HCT116 (cell line): ENCODE data around the gene VIT. TPM values are rescaled to one million over a fixed set of nuclear protein-coding genes. Genes with fewer than 3 reads are reported as not detected.

Experiments
- ATAC-seq: fragments of 200-7000 bp; cut with Tn5 transposase; 2 replicates; pipeline ENCODE4 v1.9.1; 2020; ENCODE audit warnings: mild to moderate bottlenecking, moderate library complexity
- BruUV-seq: library from RNA; stranded (reverse); fragments of 400-500 nt; replicated peaks from 2 replicates; lab custom pipeline; 2021; lab: Mats Ljungman, UMichigan
- CTCF ChIA-PET: fragments of 300-600 bp; sonication (Branson Sonifier 250); formaldehyde crosslinking; loops from one replicate; lab custom pipeline; 2021; ENCODE audit warnings: antibody characterized with exemption; lab: Charles Lee
- POLR2A ChIA-PET: fragments of 300-600, 350-600 bp; sonication (Branson Sonifier 250); formaldehyde crosslinking; loops from one replicate; lab custom pipeline; 2021; ENCODE audit warnings: antibody characterized with exemption; lab: Charles Lee
- RAD21 ChIA-PET, 2 experiments: fragments of 300-600 bp; sonication (Branson Sonifier 250); formaldehyde crosslinking; loops; one replicate each; lab custom pipeline; 2023; ENCODE audit warnings: low total read pairs in 2 of 2; ENCODE audit not compliant: uncharacterized antibody in 2 of 2, unreplicated experiment in 2 of 2, low non-redundant PET in 1 of 2; lab: Charles Lee
- DNase-seq: peaks from one replicate; pipeline ENCODE4 v3.0.0-alpha.2; 2010; ENCODE audit warnings: low read depth, low spot score
- H2AFZ ChIP-seq: fragments of 200-600 bp; shearing (Covaris generic), sonication (generic); 2 replicates; pipeline ENCODE4 v1.6.1; 2017; ENCODE audit warnings: low read depth, mixed run types, mixed read lengths, antibody characterized with exemption, low read length; ENCODE audit not compliant: poor library complexity, severe bottlenecking
- H3K27ac ChIP-seq: 2 replicates; pipeline ENCODE4 v1.5.1; 2012; ENCODE audit warnings: low read depth, low read length
- H3K27me3 ChIP-seq: fragments of 200-600 bp; sonication (generic); 2 replicates; pipeline ENCODE4 v1.6.1; 2016; ENCODE audit warnings: mixed run types, low read length, mixed read lengths; ENCODE audit not compliant: insufficient read depth
- H3K36me3 ChIP-seq, 2 experiments: fragments of 200-500 bp in 1 of 2; fragments of 200-600 bp in 1 of 2; sonication (Bioruptor generic) in 1 of 2; sonication (generic) in 1 of 2; 2 replicates each; pipeline versions ENCODE4 v1.5.1 to v1.6.1; 2014 to 2016; ENCODE audit warnings: low read length in 2 of 2, inconsistent platforms in 1 of 2, mixed read lengths in 1 of 2, mixed run types in 1 of 2; ENCODE audit not compliant: insufficient read depth in 2 of 2, control insufficient read depth in 1 of 2
- H3K4me1 ChIP-seq, 2 experiments: fragments of 200-600 bp in 1 of 2; sonication (generic) in 1 of 2; 2 replicates each; pipeline versions ENCODE4 v1.5.1 to v1.6.1; 2012 to 2017; ENCODE audit warnings: low read length in 2 of 2, inconsistent platforms in 1 of 2, mild to moderate bottlenecking in 1 of 2, mixed read lengths in 1 of 2, mixed run types in 1 of 2, moderate library complexity in 1 of 2; ENCODE audit not compliant: insufficient read depth in 2 of 2, control insufficient read depth in 1 of 2
- H3K4me2 ChIP-seq: fragments of 200-600 bp; sonication (generic); 2 replicates; pipeline ENCODE4 v1.6.1; 2017; ENCODE audit warnings: mixed run types, low read length, mixed read lengths
- H3K4me3 ChIP-seq, 2 experiments: fragments of 200-600 bp in 1 of 2; sonication (generic) in 1 of 2; replicated peaks in 1 of 2; 2 replicates each; pipeline ENCODE4 v1.5.1; 2011 to 2016; ENCODE audit warnings: low read length in 2 of 2, control low read depth in 1 of 2, low read depth in 1 of 2, mild to moderate bottlenecking in 1 of 2, mixed read lengths in 1 of 2, mixed run types in 1 of 2
- H3K79me2 ChIP-seq: fragments of 200-600 bp; sonication (generic); 2 replicates; pipeline ENCODE4 v1.6.1; 2017; ENCODE audit warnings: mild to moderate bottlenecking, mixed run types, low read length, moderate library complexity, mixed read lengths; ENCODE audit not compliant: insufficient read depth
- H3K9ac ChIP-seq: fragments of 200-600 bp; sonication (generic); 2 replicates; pipeline ENCODE4 v1.6.1; 2016; ENCODE audit warnings: low read length, mixed read lengths
- H3K9me2 ChIP-seq: fragments of 200-600 bp; sonication (generic), shearing (Covaris generic); 2 replicates; pipeline ENCODE4 v1.6.1; 2017; ENCODE audit warnings: mixed run types, mild to moderate bottlenecking, moderate library complexity; ENCODE audit not compliant: insufficient read depth
- H3K9me3 ChIP-seq, 2 experiments: fragments of 200-500 bp in 1 of 2; fragments of 200-600 bp in 1 of 2; sonication (Bioruptor generic) in 1 of 2; sonication (generic) in 1 of 2; 2 replicates each; pipeline ENCODE4 v1.6.1; 2014 to 2017; ENCODE audit warnings: low read length in 2 of 2, mixed read lengths in 2 of 2, inconsistent platforms in 1 of 2, low read depth in 1 of 2, mild to moderate bottlenecking in 1 of 2, mixed run types in 1 of 2, moderate library complexity in 1 of 2; ENCODE audit not compliant: control insufficient read depth in 1 of 2, insufficient read depth in 1 of 2
- H4K20me1 ChIP-seq: fragments of 200-600 bp; sonication (generic), shearing (Covaris generic); 2 replicates; pipeline ENCODE4 v1.6.1; 2017; ENCODE audit warnings: mixed run types, mild to moderate bottlenecking, moderate library complexity; ENCODE audit not compliant: insufficient read depth
- ELF1 ChIP-seq: IDR thresholded peaks from 2 replicates; pipeline ENCODE4 v1.6.1; 2012; ENCODE audit warnings: low read depth, borderline replicate concordance
- POLR2AphosphoS5 ChIP-seq: IDR thresholded peaks from 2 replicates; pipeline ENCODE4 v1.6.1; 2011; ENCODE audit warnings: mild to moderate bottlenecking, low read depth, low read length, moderate library complexity
- RAD21 ChIP-seq: IDR thresholded peaks from 2 replicates; pipeline ENCODE4 v1.6.1; 2012; ENCODE audit warnings: low read depth, mild to moderate bottlenecking
- SRF ChIP-seq: IDR thresholded peaks from 2 replicates; pipeline ENCODE4 v1.6.1; 2012; ENCODE audit warnings: low read depth
- intact Hi-C: fragments of 100-400 bp; cut with micrococcal nuclease; formaldehyde crosslinking; loops from 2 replicates; pipeline ENCODE4 v1.10.0; 2022
- total RNA-seq: library from RNA; stranded (reverse); gene quantifications from one replicate; pipeline ENCODE4 v1.2.1, GENCODE V29; 2021; ENCODE audit not compliant: unreplicated experiment
- TF ChIP-seq, protein P1 (sequence below), 3 experiments: fragments of 200-600 bp in 1 of 3; sonication (generic) in 1 of 3; IDR thresholded peaks in 2 of 3; conservative IDR thresholded peaks in 1 of 3; 2 replicates each; pipeline ENCODE4 v1.5.1; 2012 to 2017; ENCODE audit warnings: low read depth in 2 of 3, low read length in 2 of 3, antibody characterized with exemption in 1 of 3, borderline replicate concordance in 1 of 3, control low read depth in 1 of 3, mild to moderate bottlenecking in 1 of 3, mixed read lengths in 1 of 3, mixed run types in 1 of 3, moderate library complexity in 1 of 3; ENCODE audit not compliant: insufficient read depth in 1 of 3
- TF ChIP-seq, protein P2 (sequence below): IDR thresholded peaks from 2 replicates; pipeline ENCODE4 v1.6.1; 2012
- TF ChIP-seq, protein P3 (sequence below): IDR thresholded peaks from 2 replicates; pipeline ENCODE4 v1.6.1; 2012; ENCODE audit warnings: low read depth

The VIT gene
- total RNA-seq, 1 experiment from 2014 or later = not detected

DNA sequence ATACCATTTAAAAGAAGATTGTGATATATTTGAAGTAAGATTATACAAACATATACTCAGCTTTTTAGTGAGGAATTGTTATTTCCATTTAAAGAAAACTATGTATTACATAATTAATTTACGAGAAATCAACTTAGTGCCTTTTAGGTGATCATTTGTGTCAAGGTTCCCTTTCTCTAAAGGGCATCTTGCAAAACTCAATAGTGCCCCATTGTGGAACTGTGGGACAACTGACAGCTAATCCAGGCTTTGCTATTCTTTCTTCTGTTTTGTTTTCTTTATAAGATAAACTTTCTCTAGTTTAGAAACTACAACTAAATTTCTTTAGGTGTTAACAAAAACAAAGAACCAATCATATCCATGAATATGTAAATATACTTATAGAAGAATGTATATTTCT lies 24.3 kb upstream of the VIT start:
- Histone ChIP-seq H4K20me1 (no peaks in the 10 kb centered on the region), H3K36me3 (no peaks in the 10 kb centered on the region), H3K9me3 (no peaks in the 10 kb centered on the region), H3K9ac (no peak overlapping the region), H3K4me1 (no peaks in the 10 kb centered on the region), H3K79me2 (no peaks in the 10 kb centered on the region), H3K4me3 (no peak overlapping the region), H2AFZ (no peak overlapping the region), H3K4me2 (no peak overlapping the region), H3K27me3 (no peaks in the 10 kb centered on the region), H3K9me2 (no peaks in the 10 kb centered on the region), H3K27ac (no peak overlapping the region)
- no TSS peak for BruUV-seq
- RAD21 ChIA-PET = no interaction called here
- peak; percentile 74 for ATAC-seq
- TF ChIP-seq, protein P1, sequence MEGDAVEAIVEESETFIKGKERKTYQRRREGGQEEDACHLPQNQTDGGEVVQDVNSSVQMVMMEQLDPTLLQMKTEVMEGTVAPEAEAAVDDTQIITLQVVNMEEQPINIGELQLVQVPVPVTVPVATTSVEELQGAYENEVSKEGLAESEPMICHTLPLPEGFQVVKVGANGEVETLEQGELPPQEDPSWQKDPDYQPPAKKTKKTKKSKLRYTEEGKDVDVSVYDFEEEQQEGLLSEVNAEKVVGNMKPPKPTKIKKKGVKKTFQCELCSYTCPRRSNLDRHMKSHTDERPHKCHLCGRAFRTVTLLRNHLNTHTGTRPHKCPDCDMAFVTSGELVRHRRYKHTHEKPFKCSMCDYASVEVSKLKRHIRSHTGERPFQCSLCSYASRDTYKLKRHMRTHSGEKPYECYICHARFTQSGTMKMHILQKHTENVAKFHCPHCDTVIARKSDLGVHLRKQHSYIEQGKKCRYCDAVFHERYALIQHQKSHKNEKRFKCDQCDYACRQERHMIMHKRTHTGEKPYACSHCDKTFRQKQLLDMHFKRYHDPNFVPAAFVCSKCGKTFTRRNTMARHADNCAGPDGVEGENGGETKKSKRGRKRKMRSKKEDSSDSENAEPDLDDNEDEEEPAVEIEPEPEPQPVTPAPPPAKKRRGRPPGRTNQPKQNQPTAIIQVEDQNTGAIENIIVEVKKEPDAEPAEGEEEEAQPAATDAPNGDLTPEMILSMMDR (IDR thresholded peaks at IDR 0.05 in 2 of 3, conservative IDR thresholded peaks at IDR 0.05 in 1 of 3; ENCODE audit: borderline replicate concordance in 1 of 3, insufficient read depth in 1 of 3, low read depth in 2 of 3, low read length in 2 of 3) = peak; percentile 41 to 68 (median 65); a peak in 4 of 6 replicates
- TF ChIP-seq POLR2AphosphoS5 (no peak), RAD21 (peak; percentile 72), ELF1 (no peak), SRF (no peak)
- TF ChIP-seq, protein P2, sequence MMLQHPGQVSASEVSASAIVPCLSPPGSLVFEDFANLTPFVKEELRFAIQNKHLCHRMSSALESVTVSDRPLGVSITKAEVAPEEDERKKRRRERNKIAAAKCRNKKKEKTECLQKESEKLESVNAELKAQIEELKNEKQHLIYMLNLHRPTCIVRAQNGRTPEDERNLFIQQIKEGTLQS = no peak
- TF ChIP-seq, protein P3, sequence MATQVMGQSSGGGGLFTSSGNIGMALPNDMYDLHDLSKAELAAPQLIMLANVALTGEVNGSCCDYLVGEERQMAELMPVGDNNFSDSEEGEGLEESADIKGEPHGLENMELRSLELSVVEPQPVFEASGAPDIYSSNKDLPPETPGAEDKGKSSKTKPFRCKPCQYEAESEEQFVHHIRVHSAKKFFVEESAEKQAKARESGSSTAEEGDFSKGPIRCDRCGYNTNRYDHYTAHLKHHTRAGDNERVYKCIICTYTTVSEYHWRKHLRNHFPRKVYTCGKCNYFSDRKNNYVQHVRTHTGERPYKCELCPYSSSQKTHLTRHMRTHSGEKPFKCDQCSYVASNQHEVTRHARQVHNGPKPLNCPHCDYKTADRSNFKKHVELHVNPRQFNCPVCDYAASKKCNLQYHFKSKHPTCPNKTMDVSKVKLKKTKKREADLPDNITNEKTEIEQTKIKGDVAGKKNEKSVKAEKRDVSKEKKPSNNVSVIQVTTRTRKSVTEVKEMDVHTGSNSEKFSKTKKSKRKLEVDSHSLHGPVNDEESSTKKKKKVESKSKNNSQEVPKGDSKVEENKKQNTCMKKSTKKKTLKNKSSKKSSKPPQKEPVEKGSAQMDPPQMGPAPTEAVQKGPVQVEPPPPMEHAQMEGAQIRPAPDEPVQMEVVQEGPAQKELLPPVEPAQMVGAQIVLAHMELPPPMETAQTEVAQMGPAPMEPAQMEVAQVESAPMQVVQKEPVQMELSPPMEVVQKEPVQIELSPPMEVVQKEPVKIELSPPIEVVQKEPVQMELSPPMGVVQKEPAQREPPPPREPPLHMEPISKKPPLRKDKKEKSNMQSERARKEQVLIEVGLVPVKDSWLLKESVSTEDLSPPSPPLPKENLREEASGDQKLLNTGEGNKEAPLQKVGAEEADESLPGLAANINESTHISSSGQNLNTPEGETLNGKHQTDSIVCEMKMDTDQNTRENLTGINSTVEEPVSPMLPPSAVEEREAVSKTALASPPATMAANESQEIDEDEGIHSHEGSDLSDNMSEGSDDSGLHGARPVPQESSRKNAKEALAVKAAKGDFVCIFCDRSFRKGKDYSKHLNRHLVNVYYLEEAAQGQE = no peak
- CTCF ChIA-PET = interaction anchor here (1.3 to 3.0 kb wide), 3 partner anchors 212 to 321 kb away, joined by 3 to 11 read pairs (median 5); no protein-coding TSS in a partner anchor
- DNase-seq = peak; percentile 32
- intact Hi-C loops = loop anchor here (5.0 to 10.0 kb wide), 4 partner anchors 120 to 787 kb away; no protein-coding TSS in a partner anchor
- POLR2A ChIA-PET = no interaction called here
